Measurements from ENCODE around the gene UBE2F.

Gene UBE2F

GRCh38 chr2:237966565-237967462, at the start of gene UBE2F:
UBE2F (plus strand) TSS chr2:237967014; CDS start chr2:237973108, 6,094 bp downstream.
- TF ChIP-seq TCF4 (CRISPR knock-in tag; IDR thresholded peaks at IDR 0.05; ENCODE audit: borderline replicate concordance), result no peak
- no peak for TF ChIP-seq CSDC2 (CRISPR knock-in tag; IDR thresholded peaks at IDR 0.05)
- TF ChIP-seq BACH2 (CRISPR knock-in tag; IDR thresholded peaks at IDR 0.05; ENCODE audit: borderline replicate concordance), result no peak
- TF ChIP-seq ARNTL (CRISPR knock-in tag; IDR thresholded peaks at IDR 0.05; ENCODE audit: borderline replicate concordance, low read depth), result no peak
- no peak for TF ChIP-seq ZC3H10 (CRISPR knock-in tag; IDR thresholded peaks at IDR 0.05)
- no peak for TF ChIP-seq ZNF70 (CRISPR knock-in tag; IDR thresholded peaks at IDR 0.05)
- no peak for TF ChIP-seq ZFP3 (CRISPR knock-in tag; IDR thresholded peaks at IDR 0.05)
- no peak for TF ChIP-seq PATZ1 (CRISPR knock-in tag; IDR thresholded peaks at IDR 0.05; ENCODE audit: borderline replicate concordance)
- TF ChIP-seq ZNF8 (CRISPR knock-in tag; IDR thresholded peaks at IDR 0.05), result no peak
- TF ChIP-seq TSHZ2 (CRISPR knock-in tag; IDR thresholded peaks at IDR 0.05), result no peak
- TF ChIP-seq SNAI2 (CRISPR knock-in tag; IDR thresholded peaks at IDR 0.05), result no peak
- TF ChIP-seq ZFP30 (CRISPR knock-in tag; IDR thresholded peaks at IDR 0.05), result no peak
- no peak for TF ChIP-seq ESRRG (CRISPR knock-in tag; IDR thresholded peaks at IDR 0.05)
- no peak for TF ChIP-seq PPARA (CRISPR knock-in tag; IDR thresholded peaks at IDR 0.05; ENCODE audit: borderline replicate concordance)
- TF ChIP-seq ZNF565 (CRISPR knock-in tag; conservative IDR thresholded peaks at IDR 0.05; ENCODE audit: low read depth), result no peak
- TF ChIP-seq CREB5 (CRISPR knock-in tag; IDR thresholded peaks at IDR 0.05; ENCODE audit: low read depth), result no peak
- no peak for TF ChIP-seq CSRNP3 (CRISPR knock-in tag; IDR thresholded peaks at IDR 0.05)
- no peak for TF ChIP-seq OSR1 (CRISPR knock-in tag; IDR thresholded peaks at IDR 0.05)
- ATAC-seq, result peak; percentile 99

GRCh38 chr2:237917696-237918374, 49.0 kb upstream of the UBE2F start:
- TF ChIP-seq TCF4 (CRISPR knock-in tag; IDR thresholded peaks at IDR 0.05; ENCODE audit: borderline replicate concordance) (peak; percentile 66; the same call in 1 of the 2 replicates), ZFP3 (CRISPR knock-in tag; IDR thresholded peaks at IDR 0.05) (no peak), TSHZ2 (CRISPR knock-in tag; IDR thresholded peaks at IDR 0.05) (peak; percentile 68; the same call in 1 of the 2 replicates), CREB5 (CRISPR knock-in tag; IDR thresholded peaks at IDR 0.05; ENCODE audit: low read depth) (no peak)
- ATAC-seq, result no peak
